ENCODE measurements around the gene PLXDC2.
"Not testable (repeated sequence)": the region's sequence is repeated elsewhere in the genome, so short reads cannot be mapped to it uniquely, and the experiment has no call there.

The PLXDC2 gene

GRCh38 chr10:19979628-19980027, 163.4 kb downstream of the PLXDC2 start:
- no peak for DNase-seq (ENCODE audit: low read depth)

DNA sequence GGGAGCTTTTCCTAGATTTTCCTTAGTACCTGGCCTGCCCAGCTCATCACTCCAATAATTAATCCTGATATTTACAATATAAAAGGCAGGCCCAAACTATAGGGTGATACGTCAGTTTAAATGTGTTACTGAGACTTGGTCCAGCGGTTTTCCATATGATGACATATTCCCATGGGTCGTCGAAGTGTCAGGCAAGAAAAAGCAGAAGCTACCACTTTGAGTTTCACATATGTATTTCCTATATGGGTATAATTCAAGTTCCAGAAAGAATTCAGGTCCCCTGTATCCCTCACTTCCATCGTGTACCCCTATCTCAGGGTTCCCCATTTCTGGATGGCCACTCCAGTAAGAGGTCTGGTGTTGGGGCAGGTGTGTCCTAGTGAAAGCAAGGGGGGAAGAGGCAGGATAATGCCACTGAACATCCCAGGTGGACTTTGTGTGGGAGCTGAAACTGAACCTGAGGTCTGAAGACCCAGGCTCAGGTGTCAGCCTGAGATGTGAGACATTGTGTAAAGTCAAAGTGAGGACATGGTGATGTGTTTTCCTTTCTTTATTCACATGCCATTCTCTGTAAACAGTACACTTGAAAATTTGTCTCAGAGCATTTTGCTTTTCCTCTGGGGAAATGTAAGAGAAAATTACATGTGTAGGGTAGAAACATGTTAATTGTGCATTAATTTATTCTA, 167.8 kb downstream of the PLXDC2 start:
- DNase-seq (ENCODE audit: low read depth), result no peak

DNA sequence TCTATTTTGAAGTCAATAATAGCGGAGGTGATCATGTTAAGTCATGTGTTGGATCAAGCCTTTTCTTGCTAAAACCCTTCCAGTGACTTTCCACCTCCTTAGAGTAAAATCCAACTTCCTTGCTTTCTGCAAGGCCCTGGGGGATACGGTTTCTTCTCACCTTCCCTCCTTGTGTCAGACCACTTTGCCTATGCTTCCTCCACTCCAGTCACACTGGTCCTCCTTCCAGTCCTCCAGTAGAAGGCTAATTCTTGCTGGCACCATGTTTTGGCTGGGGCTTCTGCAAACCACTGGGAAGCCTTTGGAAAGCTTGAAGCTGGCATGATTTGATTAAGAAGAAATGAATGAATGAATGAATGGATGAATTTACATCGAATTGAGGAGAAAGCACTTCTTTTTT, 169.5 kb downstream of the PLXDC2 start:
- DNase-seq (ENCODE audit: low read depth), result no peak

DNA sequence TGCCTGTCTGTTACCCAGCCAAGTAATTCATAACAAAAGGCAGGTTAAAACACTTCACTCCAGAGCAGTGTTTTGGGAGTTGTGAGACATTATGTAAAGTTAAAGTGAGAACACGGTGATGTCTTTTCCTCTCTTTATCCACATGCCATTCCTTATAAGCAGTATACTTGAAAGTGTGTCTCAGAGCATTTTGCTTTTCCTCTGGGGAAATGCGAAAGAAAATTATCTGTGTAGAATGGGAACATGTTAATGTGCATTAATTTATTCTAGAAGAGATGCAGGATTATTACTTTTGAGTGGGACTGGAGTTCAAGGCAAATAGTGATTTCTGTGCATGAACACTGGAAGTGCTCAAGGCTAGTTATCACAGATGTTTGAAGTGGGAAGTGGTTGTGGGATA, 170.4 kb downstream of the PLXDC2 start:
- no peak for DNase-seq (ENCODE audit: low read depth)

- DNase-seq (ENCODE audit: low read depth), result no peak
Observed at GRCh38 chr10:19987931-19988330, 171.7 kb downstream of the PLXDC2 start.

DNA sequence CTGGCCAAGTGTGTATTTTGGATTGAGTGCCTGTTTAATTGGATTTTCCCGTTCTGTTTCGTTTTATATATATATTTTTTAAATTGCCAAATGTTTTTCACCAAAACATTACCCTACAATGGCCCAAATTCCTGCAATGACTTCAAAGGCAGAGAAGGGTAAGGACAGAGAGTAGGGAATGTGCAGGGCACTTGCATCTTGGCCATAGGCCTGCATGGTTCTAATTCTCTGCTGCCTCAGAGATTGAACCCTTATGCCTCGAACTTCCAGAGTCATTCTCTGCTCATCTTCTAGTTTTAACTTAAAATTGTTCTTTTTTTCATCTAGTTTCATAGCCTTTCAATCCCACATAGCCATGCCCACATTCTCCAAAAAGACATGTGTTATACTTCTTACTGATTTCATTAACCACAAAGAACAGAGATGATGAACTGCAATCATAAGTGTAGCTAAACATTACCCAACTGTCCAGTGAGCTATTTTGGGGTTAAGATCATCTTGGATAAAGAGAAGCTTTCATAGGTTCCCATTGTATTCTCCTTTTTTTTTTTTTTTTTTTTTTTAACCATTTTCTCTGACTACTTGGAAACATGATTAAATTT, 177.6 kb downstream of the PLXDC2 start:
- no peak for DNase-seq (ENCODE audit: low read depth)

DNA sequence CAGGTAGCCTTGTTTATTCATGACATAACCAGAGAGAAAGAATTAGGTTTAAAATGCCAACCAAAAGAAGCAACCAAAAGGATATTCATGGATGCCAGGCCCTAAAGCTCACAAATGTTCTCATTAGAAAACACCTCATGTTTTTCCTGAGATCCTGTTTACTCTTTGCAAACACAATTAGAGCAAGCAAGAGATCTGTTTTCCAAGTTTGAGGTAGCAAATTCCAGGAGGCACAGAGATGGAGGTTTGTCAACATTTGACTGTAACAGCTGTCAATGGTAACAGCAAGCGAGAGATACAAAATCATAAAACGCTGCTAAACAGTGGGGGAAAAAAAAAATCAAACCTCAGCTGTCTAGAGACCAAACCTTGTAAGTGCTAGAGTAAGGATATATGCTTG, 182.2 kb downstream of the PLXDC2 start:
- DNase-seq (ENCODE audit: low read depth), result no peak

- no peak for DNase-seq (ENCODE audit: low read depth)
Observed at GRCh38 chr10:19999431-19999830, 183.2 kb downstream of the PLXDC2 start.

DNA sequence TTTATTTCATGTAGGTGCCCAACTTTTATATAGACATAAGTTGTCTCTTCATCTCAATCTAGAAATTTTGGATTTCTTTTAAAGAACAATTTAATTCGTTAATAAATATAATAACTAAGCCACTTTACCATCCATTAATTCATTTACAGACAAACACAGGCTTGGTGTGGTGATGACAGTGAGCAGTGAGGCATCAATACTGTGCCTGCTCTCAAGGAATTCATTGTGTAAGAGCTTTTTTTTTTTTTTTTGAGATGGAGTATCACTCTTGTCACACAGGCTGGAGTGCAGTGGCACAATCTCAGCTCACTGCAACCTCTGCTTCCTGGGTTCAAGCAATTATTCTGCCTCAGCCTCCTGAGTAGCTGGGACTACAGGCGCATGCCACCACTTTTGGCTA, 185.8 kb downstream of the PLXDC2 start:
- not testable (repeated sequence) for DNase-seq (ENCODE audit: low read depth)

DNA sequence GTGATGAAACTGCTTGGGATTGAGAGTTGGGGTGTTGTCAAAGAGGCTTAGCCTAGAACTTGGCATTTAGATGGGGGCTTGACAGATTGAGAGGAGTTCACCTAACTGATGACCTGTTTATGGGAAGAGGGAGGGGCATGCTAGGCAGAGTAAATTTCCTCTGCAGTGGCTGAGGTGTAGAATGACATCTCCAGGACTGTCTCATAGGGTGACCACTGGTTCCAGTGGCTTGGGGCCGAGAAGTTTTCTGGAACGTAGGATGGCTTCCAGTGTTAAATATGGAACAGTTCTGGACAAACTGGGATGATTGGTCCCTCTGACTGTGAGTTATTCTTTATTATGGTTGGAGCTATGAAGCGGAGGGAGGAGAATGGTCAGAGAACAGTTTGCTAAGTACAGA, 186.4 kb downstream of the PLXDC2 start:
- no peak for DNase-seq (ENCODE audit: low read depth)

- no peak for DNase-seq (ENCODE audit: low read depth)
Observed at GRCh38 chr10:20004087-20004523, 187.9 kb downstream of the PLXDC2 start.

- no peak for DNase-seq (ENCODE audit: low read depth)
Observed at GRCh38 chr10:20005638-20006037, 189.4 kb downstream of the PLXDC2 start.

DNA sequence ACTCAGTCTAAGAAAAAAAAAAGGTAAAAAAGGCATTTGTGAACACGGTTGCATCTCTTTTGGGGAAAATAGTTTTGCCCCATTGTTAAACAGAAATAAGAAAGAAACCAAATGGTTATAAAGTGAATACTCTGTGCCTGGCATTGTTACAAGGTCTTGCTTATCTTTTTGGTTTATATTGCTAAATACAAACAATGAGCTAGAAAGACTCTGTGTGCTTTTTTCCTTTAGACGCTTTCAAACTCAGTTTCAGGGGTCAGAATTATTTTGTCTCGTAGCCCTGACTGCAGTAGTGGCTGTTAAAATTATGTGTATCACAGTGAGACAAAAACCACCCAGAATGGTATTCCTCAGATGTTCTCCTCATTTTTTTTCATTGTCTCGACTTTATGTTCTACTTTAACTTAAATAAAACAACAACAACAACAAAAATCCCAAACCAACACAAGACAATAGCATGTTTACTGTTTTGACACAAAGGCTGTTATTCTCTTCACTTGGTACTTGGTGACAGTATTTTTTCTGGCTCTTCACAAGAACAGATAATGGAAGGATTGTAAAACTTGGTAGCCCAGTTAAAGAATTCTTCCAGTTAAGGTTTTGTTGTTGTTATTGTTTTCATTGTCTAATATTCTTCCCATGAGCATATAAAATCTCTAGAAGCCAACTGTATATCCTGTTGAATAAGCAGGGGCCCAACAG, 190.1 kb downstream of the PLXDC2 start:
- no peak for DNase-seq (ENCODE audit: low read depth)

GRCh38 chr10:20007426-20007825, 191.2 kb downstream of the PLXDC2 start:
- DNase-seq (ENCODE audit: low read depth), result no peak

GRCh38 chr10:20013991-20014750, 197.9 kb downstream of the PLXDC2 start:
- no peak for DNase-seq (ENCODE audit: low read depth)

GRCh38 chr10:20017961-20018360, 201.7 kb downstream of the PLXDC2 start:
- no peak for DNase-seq (ENCODE audit: low read depth)

DNA sequence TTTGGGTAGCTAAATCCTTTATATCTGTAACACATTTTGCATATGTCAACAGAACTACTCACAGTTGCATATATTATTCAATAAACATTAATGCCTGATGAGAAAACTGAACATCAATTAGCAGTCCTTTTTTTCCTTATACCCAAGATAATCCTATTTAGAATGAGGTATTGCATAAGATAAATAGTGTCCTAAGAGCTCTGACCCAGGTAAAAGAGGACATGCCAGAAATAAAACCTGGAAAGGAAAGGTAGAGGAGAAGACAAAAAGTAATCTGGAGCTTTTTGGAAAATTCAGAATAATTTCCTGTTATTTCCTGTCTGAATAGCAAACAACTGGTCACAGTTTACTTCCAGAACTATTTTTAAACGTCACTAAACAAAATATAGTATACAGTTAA, 204.4 kb downstream of the PLXDC2 start:
- no peak for DNase-seq (ENCODE audit: low read depth)

- no peak for DNase-seq (ENCODE audit: low read depth)
Observed at GRCh38 chr10:20029523-20029922, 213.3 kb downstream of the PLXDC2 start.

- DNase-seq (ENCODE audit: low read depth), result no peak
Observed at GRCh38 chr10:20033476-20033875, 217.2 kb downstream of the PLXDC2 start.

DNA sequence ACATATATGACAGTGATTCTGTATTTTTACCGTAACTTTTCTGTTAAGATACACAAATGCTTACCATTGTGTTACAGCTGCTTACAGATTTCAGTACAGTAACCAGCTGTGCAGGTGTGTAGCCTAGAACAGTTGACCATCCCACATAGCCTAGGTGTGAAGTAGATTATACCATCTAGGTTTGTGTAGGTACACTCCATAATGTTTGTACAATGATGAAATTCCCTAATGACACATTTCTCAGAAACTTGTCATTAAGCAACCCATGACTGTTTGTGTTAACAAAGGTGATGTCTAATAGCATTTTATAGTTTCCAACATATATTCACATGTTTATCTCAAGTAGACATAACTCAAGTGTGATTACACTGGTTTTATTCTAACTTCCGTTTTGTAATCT, 218.5 kb downstream of the PLXDC2 start:
- no peak for DNase-seq (ENCODE audit: low read depth)

DNA sequence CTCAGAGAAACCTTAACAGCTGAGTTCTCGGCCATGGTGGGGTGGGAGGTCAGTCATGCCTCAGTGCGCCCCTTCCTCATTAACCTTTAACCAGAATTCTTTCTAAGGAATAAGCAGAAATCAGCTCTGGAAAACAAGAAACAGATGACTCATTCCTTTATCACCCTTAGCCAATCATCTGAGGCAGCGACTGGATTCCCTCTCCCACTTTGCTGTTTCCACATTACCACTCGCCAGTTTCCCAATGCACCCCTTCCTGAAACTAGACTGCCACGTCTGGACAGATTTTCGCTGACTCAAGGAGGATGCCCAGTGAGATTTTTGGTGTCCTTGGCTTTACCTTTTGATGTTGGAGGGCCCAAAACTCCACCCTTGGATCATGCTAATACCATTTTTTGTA, 223.8 kb downstream of the PLXDC2 start:
- DNase-seq (ENCODE audit: low read depth), result no peak

GRCh38 chr10:20041931-20042330, 225.7 kb downstream of the PLXDC2 start:
- DNase-seq (ENCODE audit: low read depth), result no peak

- DNase-seq (ENCODE audit: low read depth), result not testable (repeated sequence)
Observed at GRCh38 chr10:20045100-20045499, 228.9 kb downstream of the PLXDC2 start.

All from activated T-helper 1 cell treated with Interleukin-2 at 50 U/mL for 16 hours (primary cell).